ENCODE results near the gene CX3CR1.

Gene CX3CR1

DNA sequence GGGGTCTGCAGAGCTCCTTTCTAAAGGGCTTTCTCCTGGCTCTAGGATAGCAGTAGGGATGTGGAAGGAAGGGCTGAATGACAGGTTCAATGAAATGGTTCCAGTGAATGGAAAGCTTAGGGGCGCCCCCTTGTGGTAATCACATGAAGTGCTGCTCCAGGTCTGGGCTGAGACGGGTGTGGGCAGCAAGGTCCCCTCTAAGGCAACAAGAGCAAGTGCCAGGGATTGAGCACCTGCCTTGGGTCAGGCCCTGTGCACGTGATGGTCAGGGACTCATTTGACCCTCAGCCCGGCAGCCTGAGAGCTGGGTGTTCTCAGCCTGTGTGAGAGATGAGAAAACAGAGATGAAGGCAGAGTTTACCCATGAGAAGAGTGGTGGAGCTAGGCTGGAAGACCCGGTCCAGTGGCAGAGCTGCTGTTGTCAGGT lies 12.1 kb upstream of the CX3CR1 start:
- peak; percentile 62 for DNase-seq

GRCh38 chr3:39290255-39290654 lies 10.4 kb upstream of the CX3CR1 start:
- peak; percentile 36 for DNase-seq

GRCh38 chr3:39289107-39289506 lies 9.3 kb upstream of the CX3CR1 start:
- DNase-seq, result no peak

- DNase-seq, result peak; percentile 83
Observed at GRCh38 chr3:39288300-39288808, 8.5 kb upstream of the CX3CR1 start.

GRCh38 chr3:39287216-39288164 lies 7.7 kb upstream of the CX3CR1 start:
- peak; percentile 72 for DNase-seq

DNA sequence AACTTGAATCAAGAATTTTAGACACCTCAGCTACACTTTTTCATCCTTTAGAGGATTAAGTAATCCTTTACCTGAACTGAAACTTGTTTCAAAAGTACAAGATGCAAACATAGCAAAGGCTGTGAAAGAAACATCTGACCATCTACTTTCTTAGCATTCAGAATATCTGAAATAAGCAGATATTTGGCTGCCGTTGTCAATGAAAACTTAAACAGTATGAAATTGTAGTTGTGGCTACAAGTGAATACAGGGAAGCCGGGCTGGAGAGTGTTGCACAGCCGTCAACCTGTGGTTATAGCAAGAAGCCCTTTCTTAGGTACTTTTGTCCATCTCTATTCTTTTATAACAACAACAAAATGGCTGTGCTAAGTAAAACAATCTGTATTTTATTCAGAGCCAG lies 6.9 kb upstream of the CX3CR1 start:
- peak; percentile 28 for DNase-seq

DNA sequence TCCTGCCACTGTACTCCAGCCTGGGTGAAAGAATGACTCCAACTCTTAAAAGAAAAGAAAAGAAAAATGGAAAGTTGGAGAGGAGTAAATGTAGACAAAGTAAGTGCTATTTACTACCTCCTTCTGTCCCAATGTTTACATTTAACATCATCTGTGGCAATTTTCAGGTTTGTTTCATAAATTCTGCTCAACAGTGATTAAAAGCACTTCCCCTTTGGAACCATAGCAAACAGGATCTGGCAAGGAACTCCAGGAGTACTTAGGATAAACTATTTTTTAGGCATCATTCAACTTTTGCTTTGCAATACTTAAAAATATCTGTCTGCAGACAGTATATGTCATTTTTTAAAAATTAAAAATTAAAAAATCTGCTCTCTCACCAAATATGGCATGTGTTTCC lies 5.5 kb upstream of the CX3CR1 start:
- DNase-seq, result no peak

GRCh38 chr3:39284457-39284881 lies 4.6 kb upstream of the CX3CR1 start:
- DNase-seq, result no peak

DNA sequence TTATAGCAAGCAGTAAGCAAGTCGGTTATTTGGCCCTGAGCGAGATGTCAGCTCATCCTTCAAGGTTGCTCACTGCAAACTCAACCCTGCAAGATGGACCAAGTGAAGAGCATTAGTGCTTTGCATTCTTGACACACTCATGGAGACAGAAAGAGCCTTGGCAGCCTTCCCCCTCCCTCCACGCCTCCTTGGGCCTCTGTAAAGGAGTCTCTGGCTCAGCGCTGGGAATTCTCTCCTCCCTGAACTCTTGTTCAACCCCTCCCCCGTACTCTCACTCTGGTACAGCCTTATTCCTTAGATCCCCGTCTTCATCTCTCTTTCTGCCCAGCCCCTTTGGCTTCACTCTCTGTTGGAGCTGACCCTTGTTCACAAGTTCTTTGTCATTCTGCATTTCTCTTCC lies 2.2 kb upstream of the CX3CR1 start:
- DNase-seq, result no peak

- no peak for DNase-seq
Observed at GRCh38 chr3:39281533-39281932, 1.7 kb upstream of the CX3CR1 start.

DNA sequence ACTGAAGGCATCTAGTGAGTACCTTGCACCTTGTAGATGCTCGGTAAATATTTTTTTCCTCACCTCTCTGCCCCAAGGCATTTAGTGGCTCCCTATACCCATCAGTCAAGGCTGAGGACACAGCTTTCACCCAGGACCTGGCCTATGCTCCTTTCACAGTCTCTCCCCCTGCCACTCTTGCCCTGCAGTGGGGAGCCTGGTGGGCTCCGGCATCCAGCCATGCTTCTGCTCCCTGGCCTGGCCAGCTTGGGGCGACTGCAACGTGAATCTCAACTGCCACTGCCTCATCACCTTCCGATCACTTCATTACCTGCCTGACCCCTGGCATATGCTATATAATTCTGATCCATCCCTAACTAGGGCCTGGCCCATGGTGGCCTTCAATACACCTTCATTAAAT lies 735 bp upstream of the CX3CR1 start:
- no peak for DNase-seq

DNA sequence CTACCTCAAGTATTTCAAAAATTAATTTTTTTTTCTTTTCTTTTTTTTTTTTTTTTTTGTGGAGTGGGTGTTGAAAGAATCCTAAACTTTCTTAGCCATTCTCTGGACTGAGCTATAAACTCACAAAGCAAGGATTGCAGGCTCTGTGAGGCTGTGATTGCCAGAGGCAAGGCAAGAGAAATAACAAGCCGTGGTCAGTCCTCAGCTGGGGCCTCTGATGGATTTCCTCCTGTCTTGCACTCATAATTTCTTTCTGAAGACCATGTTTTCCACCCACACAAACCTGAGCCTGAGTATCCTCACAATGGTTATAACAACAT lies 1.3 kb downstream of the CX3CR1 start:
- no peak for DNase-seq

DNA sequence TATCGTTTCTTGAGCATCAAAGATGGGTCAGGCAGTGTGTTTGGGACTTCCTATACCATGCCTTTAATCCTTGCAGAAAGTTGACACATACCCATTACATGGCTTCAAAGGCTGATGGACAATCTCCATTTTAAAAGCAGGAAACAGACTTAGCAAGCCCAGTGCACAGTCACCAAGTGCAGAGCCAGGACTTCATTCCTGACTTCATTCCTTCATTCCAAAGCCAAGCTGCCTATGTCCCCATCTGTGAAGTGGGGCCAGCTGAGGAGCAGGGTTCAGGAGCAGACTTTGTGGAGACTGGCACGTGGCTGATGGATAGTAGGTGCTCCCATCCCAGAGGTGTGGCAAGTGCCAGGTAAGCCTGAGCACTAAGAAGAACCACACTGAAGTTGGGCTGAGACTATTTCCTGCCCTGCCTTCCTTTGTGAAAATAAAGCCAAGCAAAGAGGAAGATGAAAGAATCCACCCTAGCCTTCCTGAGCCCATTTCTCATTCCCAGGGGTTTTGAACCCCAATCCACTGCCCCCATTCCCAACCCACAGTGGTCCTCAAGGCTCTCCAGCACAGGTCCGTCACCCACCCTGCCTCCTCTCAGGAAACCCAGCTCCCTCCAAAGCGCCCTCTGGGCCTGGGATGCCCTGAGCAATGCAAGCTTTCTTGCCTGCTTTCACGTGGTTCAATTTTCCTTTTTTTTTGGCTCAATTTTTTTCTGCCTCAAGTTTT lies 1.8 kb downstream of the CX3CR1 start:
- no peak for DNase-seq

DNA sequence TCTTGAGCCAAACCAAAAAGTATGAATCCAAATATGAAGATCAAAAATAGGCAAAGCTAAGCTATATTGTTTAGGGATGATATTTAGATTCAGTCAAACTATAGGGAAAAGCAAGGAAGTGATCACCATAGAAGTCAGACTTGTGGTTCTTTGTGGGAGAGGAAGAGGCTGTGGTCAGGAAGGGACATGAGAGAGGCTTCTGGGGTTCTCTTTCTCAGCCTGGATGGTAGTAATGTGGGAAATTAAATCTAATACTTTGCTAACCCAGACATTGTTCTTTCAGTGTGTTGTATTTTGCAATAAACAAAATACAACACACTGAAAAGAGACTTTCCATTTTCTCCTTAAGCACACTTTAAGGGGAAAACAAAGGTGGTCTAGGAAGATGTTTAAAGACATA lies 3.1 kb downstream of the CX3CR1 start:
- no peak for DNase-seq

DNA sequence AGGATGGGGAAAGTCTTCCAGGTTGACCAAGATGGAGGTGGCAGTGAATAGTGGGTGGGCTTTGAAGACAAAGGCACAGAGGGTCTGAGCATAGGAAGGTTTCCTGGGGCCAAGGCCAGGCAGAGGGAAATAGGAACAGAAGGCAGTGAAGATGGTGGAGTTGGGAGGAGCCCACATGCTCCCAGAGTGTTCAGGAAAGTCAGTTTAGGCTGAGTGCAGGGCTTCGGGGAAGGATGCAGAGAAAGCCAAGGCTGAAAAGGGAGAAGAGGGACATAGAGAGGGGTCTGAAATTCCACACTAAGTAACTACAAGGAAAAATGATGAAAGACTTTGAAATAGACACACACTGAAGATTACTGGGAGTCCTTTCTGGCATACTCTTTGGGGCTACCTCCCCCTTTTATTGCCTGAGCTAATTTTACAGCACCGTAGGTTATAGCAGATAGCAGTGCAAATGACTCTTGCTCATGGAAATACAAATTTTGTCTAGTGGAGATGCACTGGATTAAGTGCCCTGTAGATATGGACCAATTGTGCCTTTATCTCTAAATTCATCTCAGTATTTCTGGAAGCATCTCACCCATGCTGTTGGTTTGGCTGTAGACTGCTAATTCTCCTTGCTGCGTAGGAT lies 3.8 kb downstream of the CX3CR1 start:
- no peak for DNase-seq

DNA sequence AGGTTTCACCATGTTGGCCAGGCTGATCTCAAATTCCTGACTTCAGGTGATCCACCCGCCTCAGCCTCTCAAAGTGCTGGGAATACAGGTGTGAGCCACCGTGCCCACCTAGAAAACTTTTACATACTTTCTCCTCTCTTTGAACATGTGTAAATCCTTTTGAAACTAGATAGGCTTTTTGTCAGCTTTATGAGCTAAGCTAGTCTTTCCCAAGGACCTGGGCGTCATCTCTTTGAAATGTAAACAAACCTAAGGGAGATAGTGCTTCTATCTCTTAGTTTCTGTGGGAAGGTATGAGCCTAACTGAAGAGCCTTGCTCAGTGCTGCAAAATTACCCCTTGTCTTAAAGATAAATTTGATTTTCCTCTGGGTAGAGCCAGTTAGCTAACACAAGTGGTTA lies 4.8 kb downstream of the CX3CR1 start:
- peak; percentile 1 for DNase-seq

- no peak for DNase-seq
Observed at GRCh38 chr3:39273119-39273518, 6.7 kb downstream of the CX3CR1 start.

DNA sequence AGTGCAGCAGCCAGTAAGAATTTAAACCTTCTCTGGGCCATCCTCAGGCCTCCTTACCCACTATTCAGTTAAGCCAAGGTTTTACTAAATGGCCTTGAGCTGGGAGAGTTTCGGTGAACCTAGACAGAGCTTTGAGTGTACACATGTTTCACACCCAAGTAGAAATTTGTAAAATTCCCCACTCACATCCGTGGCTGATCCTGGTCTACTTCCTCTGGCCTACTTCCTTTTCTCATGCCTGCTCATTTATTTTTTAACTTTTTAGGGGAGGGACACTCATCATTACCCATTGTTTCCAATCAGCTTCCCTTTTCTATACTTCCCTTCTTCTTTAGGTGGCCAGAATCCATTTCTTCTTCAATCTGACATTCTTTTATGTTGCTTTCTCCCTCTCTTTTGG lies 7.6 kb downstream of the CX3CR1 start:
- no peak for DNase-seq

DNA sequence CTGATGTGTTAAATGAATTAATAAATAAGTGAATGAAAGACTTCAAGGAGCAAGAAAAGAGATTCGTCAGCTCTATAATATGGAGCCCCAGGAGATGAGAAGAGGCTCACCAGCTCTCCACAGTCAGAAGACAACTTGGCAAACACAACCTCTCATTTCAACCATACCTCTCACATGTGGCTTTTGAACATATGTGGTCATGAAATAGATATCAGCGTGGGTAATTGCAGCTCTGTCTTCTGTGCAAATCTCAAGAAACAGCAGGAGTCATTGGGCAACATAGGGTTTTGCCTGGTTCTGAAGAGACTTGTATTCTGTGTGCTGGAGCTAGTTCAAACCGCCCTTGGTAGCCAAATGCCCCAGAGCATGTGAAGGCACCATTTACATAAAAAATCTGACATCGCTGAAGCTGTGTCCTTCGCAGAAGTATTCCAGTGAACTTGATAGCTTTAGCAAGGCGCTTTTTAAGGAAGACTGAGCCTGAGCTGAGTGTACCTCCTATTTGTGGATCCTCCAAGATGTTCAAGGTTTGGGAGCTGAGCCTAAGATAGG lies 8.4 kb downstream of the CX3CR1 start:
- no peak for DNase-seq

DNA sequence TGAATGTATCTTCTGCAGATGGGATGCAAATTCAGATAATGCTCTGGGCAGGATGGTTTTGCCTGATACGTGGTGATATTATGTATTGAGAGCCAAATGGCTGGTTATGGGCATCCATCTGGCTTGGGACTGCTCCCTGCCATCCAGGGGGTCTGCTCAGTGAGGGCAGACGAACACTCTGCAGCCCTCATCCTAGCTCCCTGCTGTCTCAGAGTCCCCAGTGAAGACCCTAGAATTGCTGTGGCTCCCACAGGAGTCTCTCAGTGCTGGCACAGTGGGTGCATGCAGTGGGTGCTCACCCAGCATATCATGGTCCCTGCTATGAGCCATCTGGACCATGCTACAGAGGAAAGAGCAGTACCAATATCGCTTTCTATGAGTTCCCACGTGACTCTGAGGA lies 10.3 kb downstream of the CX3CR1 start:
- no peak for DNase-seq

DNA sequence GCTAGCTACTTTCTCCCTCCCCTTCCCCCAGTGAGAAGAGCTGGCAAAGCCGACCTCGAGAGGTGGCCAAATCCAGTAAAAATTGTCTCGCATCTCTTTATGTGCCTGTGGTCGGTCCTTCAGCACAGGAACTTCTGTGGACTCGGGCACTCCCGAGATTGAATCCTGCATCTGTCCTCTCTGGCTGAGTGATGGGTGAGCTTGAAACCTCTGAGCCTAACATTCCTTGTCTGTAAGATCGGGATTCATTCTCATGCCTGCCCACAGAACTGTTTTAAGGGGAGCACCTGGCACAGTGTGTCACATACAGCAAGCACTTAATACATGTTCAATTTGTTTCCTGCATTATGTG lies 11.3 kb downstream of the CX3CR1 start:
- DNase-seq, result no peak

DNA sequence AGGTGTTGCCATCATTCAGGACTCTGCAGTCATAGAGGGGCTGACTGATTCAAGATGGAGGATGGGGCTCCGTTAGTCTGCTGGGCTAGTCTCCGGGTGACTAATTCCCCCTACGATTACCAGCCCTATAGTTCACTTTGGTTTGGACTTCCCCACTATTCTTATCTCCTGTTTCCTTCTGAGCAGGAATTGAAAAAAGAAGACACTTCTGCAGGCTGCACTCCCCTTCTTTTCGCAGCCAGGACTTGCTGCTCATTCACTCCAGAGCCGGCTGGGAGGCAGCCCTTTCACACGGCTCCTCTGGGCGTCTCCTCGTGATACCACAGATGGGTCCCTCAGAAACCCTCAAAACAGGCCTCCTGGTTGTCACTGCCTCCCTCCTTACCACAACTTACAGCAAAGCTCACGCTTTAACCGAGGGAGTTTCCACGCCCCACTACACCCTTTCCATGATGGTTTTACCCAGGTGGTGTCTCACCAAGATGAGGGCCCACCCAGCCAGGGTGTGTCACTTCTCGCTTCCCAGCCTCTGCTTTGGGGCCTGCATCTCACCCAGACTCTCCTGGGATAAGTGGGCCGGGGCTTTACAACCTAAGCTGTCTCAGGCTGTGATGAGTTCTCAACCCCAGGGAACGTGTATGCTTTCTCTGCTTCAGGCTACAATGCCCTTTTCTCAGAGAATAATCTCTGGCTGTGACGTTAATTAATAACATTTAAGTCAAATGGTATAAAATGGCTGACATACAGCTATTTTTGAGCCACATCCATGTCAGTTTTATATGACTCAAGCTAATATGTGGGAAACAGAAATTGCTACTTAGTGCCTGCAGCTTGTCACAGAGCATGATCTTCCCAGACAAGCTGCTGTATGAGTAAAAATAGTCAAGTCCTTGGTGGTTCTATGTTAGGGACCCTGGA lies 11.9 kb downstream of the CX3CR1 start:
- no peak for DNase-seq
